HepG2 (cell line): ENCODE data around the gene C2CD3. TPM values are rescaled to one million over a fixed set of nuclear protein-coding genes. Genes with fewer than 3 reads are reported as not detected.

ENCODE experiments used
- ADNP ChIP-seq: sonication (generic); formaldehyde crosslinking; IDR thresholded peaks from 2 replicates; pipeline ENCODE4 v1.4.0; 2020; ENCODE audit warnings: missing genetic modification reagents
- AGO1 ChIP-seq: fragments of 200-400 bp; formaldehyde crosslinking; IDR thresholded peaks from 2 replicates; pipeline ENCODE4 v1.6.1; 2017; ENCODE audit warnings: mild to moderate bottlenecking, low read depth, low read length, moderate library complexity; ENCODE audit not compliant: poor library complexity, severe bottlenecking
- HNF4G ChIP-seq, 2 experiments: sonication (generic) in 1 of 2; formaldehyde crosslinking in 1 of 2; IDR thresholded peaks; 2 replicates each; pipeline versions ENCODE4 v1.4.0 to v1.6.1; 2011 to 2020; ENCODE audit warnings: borderline replicate concordance in 2 of 2, low read depth in 2 of 2, mild to moderate bottlenecking in 2 of 2, low read length in 1 of 2, missing genetic modification reagents in 1 of 2, moderate library complexity in 1 of 2
- ZNF24 ChIP-seq: fragments of 450-650 bp; IDR thresholded peaks from 2 replicates; pipeline ENCODE4 v1.6.1; 2017; ENCODE audit warnings: antibody characterized with exemption, mild to moderate bottlenecking
- ZNF552 ChIP-seq: sonication (generic); formaldehyde crosslinking; IDR thresholded peaks from 2 replicates; pipeline ENCODE4 v1.9.0; 2022; ENCODE audit warnings: missing genetic modification reagents, mild to moderate bottlenecking, borderline replicate concordance
- polyA plus RNA-seq, 8 experiments: library from polyadenylated mRNA; depleted of rRNA in 3 of 8; stranded (reverse) in 7 of 8; unstranded in 1 of 8; fragments of >200 nt; fragmentation: Illumina TruSeq in 4 of 8; extraction: Trizol in 4 of 8; gene quantifications; 2 replicates each; pipeline versions ENCODE4 v1.2.1 to v1.2.3, GENCODE V29; 2011 to 2016; ENCODE audit warnings: low read depth in 4 of 8, missing spikeins in 1 of 8, mixed read lengths in 1 of 8; ENCODE audit not compliant: insufficient read depth in 1 of 8
- total RNA-seq, 5 experiments: library from RNA; depleted of rRNA; stranded (reverse); fragments of >200 nt; fragmentation: Illumina TruSeq; extraction: Trizol; gene quantifications; 2 replicates each; pipeline ENCODE4 v1.2.3, GENCODE V29; 2016; ENCODE audit warnings: low read depth in 1 of 5
- TF ChIP-seq, protein P1 (sequence below): sonication (generic); formaldehyde crosslinking; IDR thresholded peaks from 2 replicates; pipeline ENCODE4 v1.4.0; 2020; ENCODE audit warnings: mild to moderate bottlenecking, missing genetic modification reagents
- TF ChIP-seq, protein P2 (sequence below): sonication (generic); formaldehyde crosslinking; IDR thresholded peaks from 2 replicates; pipeline ENCODE4 v1.5.0; 2020; ENCODE audit warnings: missing genetic modification reagents, mild to moderate bottlenecking, borderline replicate concordance

C2CD3 gene
- total and polyA plus RNA-seq, 2 of the 13 experiments (the other 11 are each of a cell fraction or from before 2014, with no cell fraction given) = 5.5 to 6.4 TPM

DNA sequence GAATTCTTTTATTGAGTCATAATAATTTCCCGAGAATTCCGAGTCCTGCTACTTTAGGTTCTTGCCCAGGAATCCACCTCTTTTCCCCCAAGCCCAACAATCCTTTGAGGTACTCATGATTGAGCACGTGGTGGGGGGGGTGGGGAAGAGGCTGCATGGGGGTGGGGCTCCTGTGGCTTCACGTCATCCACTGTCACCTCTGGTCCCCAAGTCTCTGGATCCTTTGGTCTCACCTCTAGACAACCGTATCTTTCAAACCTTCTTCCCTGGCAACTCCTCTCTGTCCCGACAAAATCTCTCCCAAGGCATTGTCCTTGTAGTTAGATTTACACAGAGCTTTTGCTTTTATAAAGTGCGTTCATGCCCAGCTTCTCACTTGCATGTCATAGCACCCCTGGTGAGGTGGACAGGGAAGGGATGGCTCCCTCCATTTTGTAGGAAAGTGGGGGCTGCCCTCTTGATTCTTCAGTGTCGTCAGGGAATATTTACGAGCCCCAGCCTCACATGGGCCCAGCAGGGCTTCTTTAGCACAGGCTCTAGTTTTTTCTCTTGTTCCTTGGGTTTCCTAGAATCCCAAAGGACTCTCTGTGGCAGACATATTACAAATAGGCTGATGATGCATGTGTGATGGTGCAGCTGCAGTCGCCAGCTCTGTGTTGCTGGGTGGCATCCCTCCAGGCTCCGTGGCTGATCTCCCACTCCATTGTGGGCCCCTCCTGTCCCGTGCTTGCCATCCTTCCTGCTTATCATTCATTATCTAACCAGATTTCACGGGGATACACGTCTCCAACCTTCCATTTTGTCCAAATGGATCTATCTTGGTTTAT, 170.3 kb downstream of the C2CD3 start (continued):
- TF ChIP-seq, protein P1, sequence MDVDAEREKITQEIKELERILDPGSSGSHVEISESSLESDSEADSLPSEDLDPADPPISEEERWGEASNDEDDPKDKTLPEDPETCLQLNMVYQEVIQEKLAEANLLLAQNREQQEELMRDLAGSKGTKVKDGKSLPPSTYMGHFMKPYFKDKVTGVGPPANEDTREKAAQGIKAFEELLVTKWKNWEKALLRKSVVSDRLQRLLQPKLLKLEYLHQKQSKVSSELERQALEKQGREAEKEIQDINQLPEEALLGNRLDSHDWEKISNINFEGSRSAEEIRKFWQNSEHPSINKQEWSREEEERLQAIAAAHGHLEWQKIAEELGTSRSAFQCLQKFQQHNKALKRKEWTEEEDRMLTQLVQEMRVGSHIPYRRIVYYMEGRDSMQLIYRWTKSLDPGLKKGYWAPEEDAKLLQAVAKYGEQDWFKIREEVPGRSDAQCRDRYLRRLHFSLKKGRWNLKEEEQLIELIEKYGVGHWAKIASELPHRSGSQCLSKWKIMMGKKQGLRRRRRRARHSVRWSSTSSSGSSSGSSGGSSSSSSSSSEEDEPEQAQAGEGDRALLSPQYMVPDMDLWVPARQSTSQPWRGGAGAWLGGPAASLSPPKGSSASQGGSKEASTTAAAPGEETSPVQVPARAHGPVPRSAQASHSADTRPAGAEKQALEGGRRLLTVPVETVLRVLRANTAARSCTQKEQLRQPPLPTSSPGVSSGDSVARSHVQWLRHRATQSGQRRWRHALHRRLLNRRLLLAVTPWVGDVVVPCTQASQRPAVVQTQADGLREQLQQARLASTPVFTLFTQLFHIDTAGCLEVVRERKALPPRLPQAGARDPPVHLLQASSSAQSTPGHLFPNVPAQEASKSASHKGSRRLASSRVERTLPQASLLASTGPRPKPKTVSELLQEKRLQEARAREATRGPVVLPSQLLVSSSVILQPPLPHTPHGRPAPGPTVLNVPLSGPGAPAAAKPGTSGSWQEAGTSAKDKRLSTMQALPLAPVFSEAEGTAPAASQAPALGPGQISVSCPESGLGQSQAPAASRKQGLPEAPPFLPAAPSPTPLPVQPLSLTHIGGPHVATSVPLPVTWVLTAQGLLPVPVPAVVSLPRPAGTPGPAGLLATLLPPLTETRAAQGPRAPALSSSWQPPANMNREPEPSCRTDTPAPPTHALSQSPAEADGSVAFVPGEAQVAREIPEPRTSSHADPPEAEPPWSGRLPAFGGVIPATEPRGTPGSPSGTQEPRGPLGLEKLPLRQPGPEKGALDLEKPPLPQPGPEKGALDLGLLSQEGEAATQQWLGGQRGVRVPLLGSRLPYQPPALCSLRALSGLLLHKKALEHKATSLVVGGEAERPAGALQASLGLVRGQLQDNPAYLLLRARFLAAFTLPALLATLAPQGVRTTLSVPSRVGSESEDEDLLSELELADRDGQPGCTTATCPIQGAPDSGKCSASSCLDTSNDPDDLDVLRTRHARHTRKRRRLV (CRISPR knock-in tag) = no peak
- TF ChIP-seq HNF4G (IDR thresholded peaks at IDR 0.05; ENCODE audit: borderline replicate concordance, low read depth, low read length) = no peak
- TF ChIP-seq HNF4G (CRISPR knock-in tag; IDR thresholded peaks at IDR 0.05; ENCODE audit: borderline replicate concordance, low read depth) = no peak
- no peak for TF ChIP-seq ZNF552 (CRISPR knock-in tag)
- TF ChIP-seq, protein P2, sequence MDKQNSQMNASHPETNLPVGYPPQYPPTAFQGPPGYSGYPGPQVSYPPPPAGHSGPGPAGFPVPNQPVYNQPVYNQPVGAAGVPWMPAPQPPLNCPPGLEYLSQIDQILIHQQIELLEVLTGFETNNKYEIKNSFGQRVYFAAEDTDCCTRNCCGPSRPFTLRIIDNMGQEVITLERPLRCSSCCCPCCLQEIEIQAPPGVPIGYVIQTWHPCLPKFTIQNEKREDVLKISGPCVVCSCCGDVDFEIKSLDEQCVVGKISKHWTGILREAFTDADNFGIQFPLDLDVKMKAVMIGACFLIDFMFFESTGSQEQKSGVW (CRISPR knock-in tag) = no peak
- TF ChIP-seq ZNF24 = no peak
- TF ChIP-seq ADNP (CRISPR knock-in tag) = no peak
- TF ChIP-seq AGO1 = no peak
